GM18507 (cell line): ENCODE measurements around the gene PCDHA12.
"Not testable (repeated sequence)": the region's sequence is repeated elsewhere in the genome, so short reads cannot be mapped to it uniquely, and the experiment has no call there.

Experiments used
- DNase-seq: peaks from one replicate; pipeline ENCODE4 v3.0.0; 2011; ENCODE audit warnings: low read depth; ENCODE audit not compliant: insufficient read length; ENCODE audit errors: extremely low spot score
- FAIRE-seq: peaks from 2 replicates; lab custom pipeline; 2011; peaks lifted over from hg19 to GRCh38; lab: Jason Lieb, UNC

The PCDHA12 gene

GRCh38 chr5:140855772-140856674, 19.1 kb upstream of the PCDHA12 start, which contains the start of gene PCDHA10:
Gene PCDHA10 (plus strand): TSS chr5:140855897. CDS start chr5:140856049, 152 bp downstream.
- FAIRE-seq (no peak), DNase-seq (no peak)

- no peak for DNase-seq
- no peak for FAIRE-seq
These were observed 17.7 kb upstream of the PCDHA12 start for GRCh38 chr5:140857177-140857986.

DNA sequence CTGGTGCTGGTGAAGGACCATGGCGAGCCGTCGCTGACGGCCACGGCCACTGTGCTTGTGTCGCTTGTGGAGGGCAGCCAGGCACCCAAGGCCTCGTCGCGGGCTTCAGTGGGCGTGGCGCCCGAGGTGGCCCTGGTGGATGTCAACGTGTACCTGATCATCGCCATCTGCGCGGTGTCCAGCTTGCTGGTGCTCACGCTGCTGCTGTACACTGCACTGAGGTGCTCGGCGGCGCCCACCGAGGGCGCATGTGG, 17.2 kb upstream of the PCDHA12 start:
- FAIRE-seq (no peak), DNase-seq (no peak)

- DNase-seq: no peak
- no peak for FAIRE-seq
These were observed 12.4 kb upstream of the PCDHA12 start for GRCh38 chr5:140862441-140863295.

DNA sequence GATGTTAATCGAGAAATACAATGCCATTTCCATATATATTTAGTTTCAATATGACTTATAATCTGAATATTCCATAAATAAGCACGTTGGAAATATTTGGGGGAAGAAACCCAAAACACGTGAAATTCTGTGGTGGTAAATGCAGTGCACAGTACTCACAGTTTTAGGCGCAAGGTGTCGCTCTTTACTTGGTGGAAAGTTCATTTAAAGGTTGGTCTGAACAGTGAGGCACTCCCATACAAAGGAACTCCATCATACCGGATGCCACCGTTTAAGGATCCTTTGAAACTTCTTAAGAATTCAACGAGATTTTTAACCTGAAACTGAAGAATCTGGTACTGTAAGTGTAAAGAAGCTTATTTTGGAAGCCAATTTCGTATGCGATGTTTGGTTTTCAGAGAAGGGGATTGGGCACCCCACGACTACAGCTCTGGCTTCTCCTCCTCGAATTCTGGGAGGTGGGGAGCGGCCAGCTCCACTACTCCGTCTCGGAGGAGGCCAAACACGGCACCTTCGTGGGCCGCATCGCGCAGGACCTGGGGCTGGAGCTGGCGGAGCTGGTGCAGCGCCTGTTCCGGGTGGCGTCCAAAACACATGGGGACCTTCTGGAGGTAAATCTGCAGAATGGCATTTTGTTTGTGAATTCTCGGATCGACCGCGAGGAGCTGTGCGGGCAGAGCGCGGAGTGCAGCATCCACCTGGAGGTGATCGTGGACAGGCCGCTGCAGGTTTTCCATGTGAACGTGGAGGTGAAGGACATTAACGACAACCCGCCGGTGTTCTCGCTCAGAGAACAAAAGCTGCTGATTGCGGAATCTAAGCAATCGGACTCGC, 6.2 kb upstream of the PCDHA12 start, which contains the start of gene PCDHA11:
PCDHA11 (plus strand) TSS at position 237 of the 834 bp plus-strand sequence; CDS start at position 384, 147 bp downstream.
- FAIRE-seq: no peak

DNA sequence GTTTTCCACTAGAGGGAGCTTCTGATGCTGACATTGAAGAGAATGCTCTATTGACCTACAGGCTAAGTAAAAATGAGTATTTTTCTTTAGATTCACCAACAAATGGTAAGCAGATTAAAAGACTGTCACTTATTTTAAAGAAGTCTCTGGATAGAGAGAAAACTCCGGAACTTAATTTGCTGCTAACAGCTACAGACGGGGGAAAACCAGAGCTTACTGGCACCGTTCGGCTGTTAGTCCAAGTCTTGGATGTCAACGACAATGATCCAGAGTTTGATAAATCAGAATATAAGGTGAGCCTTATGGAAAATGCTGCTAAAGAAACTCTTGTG, 5.6 kb upstream of the PCDHA12 start:
- DNase-seq (no peak), FAIRE-seq (no peak)

More for the DNA sequence above, 6.2 kb upstream of the PCDHA12 start, which contains the start of gene PCDHA11:
- DNase-seq: no peak

- no peak for DNase-seq
- no peak for FAIRE-seq
These were observed 4.6 kb upstream of the PCDHA12 start for GRCh38 chr5:140870221-140871201.

DNA sequence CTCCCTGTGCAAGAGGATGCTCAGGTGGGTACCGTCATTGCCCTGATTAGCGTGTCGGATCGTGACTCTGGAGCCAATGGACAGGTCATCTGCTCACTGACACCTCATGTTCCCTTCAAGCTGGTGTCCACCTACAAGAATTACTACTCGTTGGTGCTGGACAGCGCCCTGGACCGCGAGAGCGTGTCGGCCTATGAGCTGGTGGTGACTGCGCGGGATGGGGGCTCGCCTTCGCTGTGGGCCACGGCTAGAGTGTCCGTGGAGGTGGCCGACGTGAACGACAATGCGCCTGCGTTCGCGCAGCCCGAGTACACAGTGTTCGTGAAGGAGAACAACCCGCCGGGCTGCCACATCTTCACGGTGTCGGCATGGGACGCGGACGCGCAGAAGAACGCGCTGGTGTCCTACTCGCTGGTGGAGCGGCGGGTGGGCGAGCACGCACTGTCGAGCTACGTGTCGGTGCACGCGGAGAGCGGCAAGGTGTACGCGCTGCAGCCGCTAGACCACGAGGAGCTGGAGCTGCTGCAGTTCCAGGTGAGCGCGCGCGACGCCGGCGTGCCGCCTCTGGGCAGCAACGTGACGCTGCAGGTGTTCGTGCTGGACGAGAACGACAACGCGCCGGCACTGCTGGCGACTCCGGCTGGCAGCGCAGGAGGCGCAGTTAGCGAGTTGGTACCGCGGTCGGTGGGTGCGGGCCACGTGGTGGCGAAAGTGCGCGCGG, 1.6 kb downstream of the PCDHA12 start:
- not testable (repeated sequence) for FAIRE-seq, DNase-seq

DNA sequence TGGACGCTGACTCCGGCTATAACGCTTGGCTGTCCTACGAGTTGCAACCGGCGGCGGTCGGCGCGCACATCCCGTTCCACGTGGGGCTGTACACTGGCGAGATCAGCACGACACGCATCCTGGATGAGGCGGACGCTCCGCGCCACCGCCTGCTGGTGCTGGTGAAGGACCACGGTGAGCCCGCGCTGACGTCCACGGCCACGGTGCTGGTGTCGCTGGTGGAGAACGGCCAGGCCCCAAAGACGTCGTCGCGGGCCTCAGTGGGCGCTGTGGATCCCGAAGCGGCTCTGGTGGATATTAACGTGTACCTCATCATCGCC, 2.1 kb downstream of the PCDHA12 start:
- FAIRE-seq (no peak), DNase-seq (no peak)

GRCh38 chr5:140881889-140882590, 6.9 kb downstream of the PCDHA12 start, which contains the start of gene PCDHA13:
Gene PCDHA13 (plus strand): TSS chr5:140882124. CDS start chr5:140882269, 145 bp downstream.
- no peak for FAIRE-seq
- no peak for DNase-seq

DNA sequence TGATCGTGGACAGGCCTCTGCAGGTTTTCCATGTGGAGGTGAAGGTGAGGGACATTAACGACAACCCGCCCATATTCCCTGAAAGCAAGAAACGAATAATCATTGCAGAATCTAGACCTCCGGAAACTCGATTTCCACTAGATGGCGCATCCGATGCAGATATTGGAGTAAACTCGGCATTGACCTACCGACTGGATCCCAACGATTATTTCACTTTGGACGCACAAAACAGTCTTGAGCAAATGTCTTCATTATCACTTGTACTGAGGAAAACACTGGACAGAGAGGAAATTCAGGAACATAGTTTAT, 7.4 kb downstream of the PCDHA12 start:
- DNase-seq: no peak
- FAIRE-seq: no peak

GRCh38 chr5:140883373-140883772, 8.3 kb downstream of the PCDHA12 start:
- no peak for FAIRE-seq
- no peak for DNase-seq

GRCh38 chr5:140883927-140884697, 9.0 kb downstream of the PCDHA12 start:
- no peak for DNase-seq

DNA sequence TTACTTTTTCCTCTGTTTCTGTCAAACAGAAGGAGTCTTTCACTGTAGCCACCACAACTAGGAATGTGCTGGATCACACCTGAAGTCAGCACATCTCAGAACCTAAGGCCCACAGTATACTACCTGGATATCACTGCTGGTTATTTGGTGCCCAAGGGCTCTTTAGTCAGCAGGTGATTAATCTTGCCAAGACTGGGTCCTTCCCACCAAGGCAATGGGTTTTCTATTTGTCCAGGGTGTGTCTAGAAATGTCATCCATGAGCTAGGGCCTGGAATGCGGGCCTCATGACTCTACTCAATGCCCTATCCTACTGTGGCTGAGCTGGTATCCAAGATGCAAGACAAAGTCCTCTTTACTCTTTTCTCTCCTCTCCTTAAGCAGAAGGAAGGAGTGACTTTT, 41.2 kb downstream of the PCDHA12 start:
- DNase-seq: no peak
- FAIRE-seq: no peak

More at GRCh38 chr5:140883927-140884697, 9.0 kb downstream of the PCDHA12 start:
- no peak for FAIRE-seq

DNA sequence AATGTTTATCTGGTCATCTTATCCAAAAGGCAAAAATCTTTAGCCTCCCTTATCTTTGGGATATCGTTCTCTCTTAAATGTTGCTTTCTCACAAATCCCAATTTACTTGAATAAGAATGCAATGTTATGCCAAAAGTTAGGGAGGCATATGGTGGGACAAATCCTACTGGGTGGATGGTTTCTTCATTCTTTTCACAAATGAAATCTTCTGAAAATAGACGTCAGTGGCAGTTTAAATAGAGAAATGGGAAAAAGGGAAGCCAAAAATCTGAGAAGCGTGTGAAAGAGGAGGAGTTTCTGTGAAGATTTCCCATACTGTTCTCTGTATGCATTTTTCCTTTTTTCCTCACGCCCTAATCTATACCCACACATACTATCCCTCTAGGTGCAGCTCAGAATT, 48.5 kb downstream of the PCDHA12 start:
- DNase-seq: no peak
- FAIRE-seq: no peak

GRCh38 chr5:140925806-140926442, 50.8 kb downstream of the PCDHA12 start, which contains the start of gene PCDHAC1:
Gene PCDHAC1 (plus strand): TSS chr5:140926299. CDS start chr5:140926893, 594 bp downstream.
- no peak for DNase-seq
- FAIRE-seq: no peak
